Brain microvascular endothelial cell (primary cell): ENCODE results near the gene LRRN1.
"Not testable (repeated sequence)": the region's sequence is repeated elsewhere in the genome, so short reads cannot be mapped to it uniquely, and the experiment has no call there.

Source experiments
- DNase-seq: peaks from one replicate; pipeline ENCODE4 v3.0.0-alpha.2; 2020
- H3K27ac ChIP-seq: fragments of 250-450 bp; sonication (Bioruptor Pico); 2 replicates; pipeline ENCODE4 v1.5.1; 2020; ENCODE audit warnings: mild to moderate bottlenecking, moderate library complexity
- H3K27me3 ChIP-seq: fragments of 250-450 bp; sonication (Bioruptor Pico); replicated peaks from 2 replicates; pipeline ENCODE4 v1.5.1; 2020; ENCODE audit warnings: mild to moderate bottlenecking
- H3K36me3 ChIP-seq: fragments of 250-450 bp; sonication (Bioruptor Pico); replicated peaks from 2 replicates; pipeline ENCODE4 v1.5.1; 2020; ENCODE audit warnings: mild to moderate bottlenecking
- H3K4me3 ChIP-seq: 2 replicates; pipeline ENCODE4 v1.5.1; 2011; ENCODE audit warnings: low read depth, mild to moderate bottlenecking, control low read depth, low read length, moderate library complexity
- in situ Hi-C: cut with HindIII; loops from 2 replicates; pipeline ENCODE4 v1.10.0; 2017; ENCODE audit warnings: low sequenced_read_pairs, low pct_ligation_motif_present
- TF ChIP-seq, protein P1 (sequence below): IDR thresholded peaks from 2 replicates; pipeline ENCODE4 v1.5.1; 2011; ENCODE audit warnings: low read depth, mild to moderate bottlenecking, moderate library complexity, low read length, control low read depth, inconsistent platforms; ENCODE audit errors: missing control alignments

The LRRN1 gene

DNA sequence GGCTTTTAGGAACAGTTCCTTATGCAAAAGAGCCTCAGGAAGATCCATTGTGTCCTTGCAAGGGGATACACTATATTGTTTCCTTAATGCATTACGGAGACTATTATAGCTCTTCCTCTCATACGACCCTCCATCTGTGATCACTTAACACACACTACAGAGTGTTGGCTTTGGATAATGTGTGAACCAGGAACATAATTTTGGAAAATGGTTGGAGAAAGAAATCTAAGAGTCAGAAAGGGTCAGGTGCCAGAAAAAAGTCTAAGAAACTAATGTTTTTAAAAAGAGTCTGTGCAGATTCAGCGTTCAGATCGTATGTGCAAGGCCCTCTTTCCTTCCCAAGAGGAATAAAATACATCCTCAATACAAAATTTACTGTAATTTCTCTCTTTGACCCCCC, 27.3 kb downstream of the LRRN1 start:
- DNase-seq: no peak
- TF ChIP-seq, protein P1, sequence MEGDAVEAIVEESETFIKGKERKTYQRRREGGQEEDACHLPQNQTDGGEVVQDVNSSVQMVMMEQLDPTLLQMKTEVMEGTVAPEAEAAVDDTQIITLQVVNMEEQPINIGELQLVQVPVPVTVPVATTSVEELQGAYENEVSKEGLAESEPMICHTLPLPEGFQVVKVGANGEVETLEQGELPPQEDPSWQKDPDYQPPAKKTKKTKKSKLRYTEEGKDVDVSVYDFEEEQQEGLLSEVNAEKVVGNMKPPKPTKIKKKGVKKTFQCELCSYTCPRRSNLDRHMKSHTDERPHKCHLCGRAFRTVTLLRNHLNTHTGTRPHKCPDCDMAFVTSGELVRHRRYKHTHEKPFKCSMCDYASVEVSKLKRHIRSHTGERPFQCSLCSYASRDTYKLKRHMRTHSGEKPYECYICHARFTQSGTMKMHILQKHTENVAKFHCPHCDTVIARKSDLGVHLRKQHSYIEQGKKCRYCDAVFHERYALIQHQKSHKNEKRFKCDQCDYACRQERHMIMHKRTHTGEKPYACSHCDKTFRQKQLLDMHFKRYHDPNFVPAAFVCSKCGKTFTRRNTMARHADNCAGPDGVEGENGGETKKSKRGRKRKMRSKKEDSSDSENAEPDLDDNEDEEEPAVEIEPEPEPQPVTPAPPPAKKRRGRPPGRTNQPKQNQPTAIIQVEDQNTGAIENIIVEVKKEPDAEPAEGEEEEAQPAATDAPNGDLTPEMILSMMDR: no peak

DNA sequence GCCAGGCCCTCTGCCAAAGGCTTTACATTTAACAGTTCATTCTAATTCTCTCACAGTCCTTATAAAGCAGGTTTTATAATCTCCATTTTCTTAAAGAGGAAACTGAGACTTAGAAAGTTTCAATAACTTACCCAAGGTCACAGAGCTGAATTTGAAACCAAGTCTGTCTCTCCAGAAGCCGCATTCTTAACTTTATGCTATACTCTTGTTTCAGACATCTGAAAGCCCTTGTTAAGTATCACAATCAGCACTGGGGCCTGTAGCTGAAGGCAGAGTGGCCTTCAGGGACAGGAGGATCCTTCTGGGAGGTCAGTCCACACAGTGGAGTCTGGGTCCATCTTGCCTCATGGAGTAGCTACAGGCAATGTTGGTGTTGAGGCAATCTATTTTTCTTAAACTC, 27.9 kb downstream of the LRRN1 start:
- Histone ChIP-seq H3K4me3 (no peak overlapping the region), H3K27me3 (no peaks in the 10 kb centered on the region), H3K36me3 (no peaks in the 10 kb centered on the region), H3K27ac (no peak overlapping the region)
- in situ Hi-C loops: no loop called here
- TF ChIP-seq, protein P1: no peak
- no peak for DNase-seq

More for the DNA sequence above, 27.3 kb downstream of the LRRN1 start:
- Histone ChIP-seq H3K27me3 (no peaks in the 10 kb centered on the region), H3K4me3 (no peak overlapping the region), H3K27ac (no peak overlapping the region), H3K36me3 (no peaks in the 10 kb centered on the region)
- in situ Hi-C loops: no loop called here

DNA sequence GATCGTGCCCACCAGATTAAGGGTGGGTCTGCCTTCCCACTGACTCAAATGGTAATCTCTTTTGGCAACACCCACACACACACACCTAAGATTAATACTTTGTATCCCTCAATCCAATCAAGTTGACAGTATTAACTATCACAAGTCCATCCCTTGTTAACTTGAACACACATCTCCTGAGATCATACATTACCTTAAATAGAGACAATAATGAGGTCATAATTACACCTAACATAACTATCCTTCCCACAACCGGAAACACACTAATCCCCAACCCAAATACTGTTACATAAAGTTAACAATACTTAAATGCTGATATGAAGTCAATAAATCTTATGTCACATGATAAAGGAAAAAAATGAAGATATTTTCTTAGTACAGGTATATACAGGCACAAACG, 29.2 kb downstream of the LRRN1 start:
- H3K36me3 ChIP-seq, H3K27me3 ChIP-seq, H3K27ac ChIP-seq, DNase-seq, in situ Hi-C loops, H3K4me3 ChIP-seq: not testable (repeated sequence)

DNA sequence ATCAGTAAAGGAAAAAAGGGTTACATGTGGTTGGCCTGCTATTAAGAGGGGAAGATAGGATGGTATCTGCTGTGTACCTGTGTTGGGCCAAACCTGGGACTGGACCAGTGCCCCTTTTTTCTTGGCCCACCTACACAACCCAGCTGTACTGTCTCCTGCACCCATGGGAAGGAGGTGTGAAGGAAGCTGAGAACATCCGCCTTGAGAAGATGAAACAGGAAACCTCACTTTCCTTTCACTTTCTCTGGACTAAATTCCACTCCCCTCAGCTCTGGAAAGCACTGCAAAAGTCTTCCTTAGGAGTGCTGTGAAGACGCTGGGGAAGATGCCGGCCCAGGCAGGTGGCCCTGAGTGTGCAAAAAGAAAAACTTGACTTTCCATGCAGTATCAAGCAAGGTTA, 37.6 kb downstream of the LRRN1 start:
- no peak overlapping the region for H3K27ac ChIP-seq
- H3K27me3 ChIP-seq: no peaks in the 10 kb centered on the region
- no peaks in the 10 kb centered on the region for H3K36me3 ChIP-seq
- in situ Hi-C loops: no loop called here
- TF ChIP-seq, protein P1: no peak
- no peak for DNase-seq
- H3K4me3 ChIP-seq: no peak overlapping the region

DNA sequence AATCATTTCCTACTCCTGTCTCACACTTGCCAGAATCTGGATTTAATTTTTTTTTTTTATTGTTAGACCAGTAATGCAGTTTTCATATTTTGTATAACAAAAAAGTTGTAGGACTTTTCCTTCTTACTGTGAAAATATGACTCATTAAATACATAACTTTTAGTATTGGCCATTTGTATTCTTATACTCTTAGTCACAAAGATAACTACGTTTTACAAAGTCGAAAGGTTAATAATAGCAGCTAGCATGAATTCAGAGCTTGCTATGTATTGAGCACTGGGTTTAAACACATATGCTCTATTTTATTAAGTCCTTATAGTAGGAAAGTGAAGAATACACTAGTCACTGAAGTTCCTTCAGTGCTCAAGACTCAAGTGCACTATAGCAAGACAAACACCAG, 43.1 kb downstream of the LRRN1 start:
- DNase-seq: no peak
- Histone ChIP-seq H3K27ac (no peak overlapping the region), H3K36me3 (no peaks in the 10 kb centered on the region), H3K27me3 (no peaks in the 10 kb centered on the region), H3K4me3 (no peak overlapping the region)
- TF ChIP-seq, protein P1: no peak
- in situ Hi-C loops: no loop called here

DNA sequence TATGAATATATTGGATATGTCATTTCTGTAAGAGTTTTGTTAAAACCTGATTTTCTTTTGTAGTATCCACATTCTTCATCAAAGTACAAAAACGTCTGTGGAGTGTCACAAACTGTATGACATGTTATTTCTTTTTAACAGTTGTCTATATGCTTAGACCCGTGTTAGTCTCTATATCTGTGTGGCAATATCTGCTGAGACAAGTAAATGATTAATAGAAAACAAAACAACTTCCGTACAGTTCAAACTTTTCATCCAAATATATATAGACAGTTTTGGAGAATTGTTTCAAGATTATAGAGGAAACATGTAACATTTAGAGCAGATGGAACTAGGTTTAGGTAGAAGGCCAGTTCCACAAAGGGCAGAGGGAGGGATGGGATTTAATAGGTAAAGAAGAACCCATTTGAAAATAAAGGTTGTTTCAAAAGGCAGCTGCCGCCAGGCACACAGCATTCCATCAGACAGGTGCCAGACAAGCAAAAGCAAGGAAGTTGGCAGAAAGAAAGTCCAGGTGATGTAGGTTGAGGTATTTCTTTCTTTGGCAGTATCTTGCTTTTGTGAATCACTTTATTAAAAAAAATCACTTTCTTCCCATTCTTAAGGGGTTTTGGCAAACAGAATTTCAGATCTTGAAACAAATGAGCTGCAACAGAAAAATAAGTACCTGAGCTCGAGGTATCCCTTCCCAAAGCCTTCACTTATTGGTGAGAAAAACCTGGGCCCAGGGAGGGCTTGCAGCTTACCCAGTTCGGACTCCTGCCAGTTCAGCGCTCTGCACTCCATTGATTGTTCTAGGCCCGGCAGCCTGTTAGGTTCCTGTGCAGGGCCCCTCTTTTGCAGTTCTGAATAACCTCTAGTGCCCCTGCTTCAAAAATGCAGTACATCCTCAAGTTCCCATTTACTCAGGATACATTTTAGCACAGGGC, 49.0 kb downstream of the LRRN1 start:
- in situ Hi-C loops: no loop called here

More for the DNA sequence above, 49.0 kb downstream of the LRRN1 start:
- TF ChIP-seq, protein P1: no peak
- Histone ChIP-seq H3K36me3 (no peaks in the 10 kb centered on the region), H3K27ac (no peak overlapping the region), H3K4me3 (no peak overlapping the region), H3K27me3 (no peaks in the 10 kb centered on the region)
- no peak for DNase-seq
